ENCODE measurements around the gene PIM3.

The PIM3 gene

GRCh38 chr22:49953680-49954344 lies 6.8 kb upstream of the PIM3 start:
- no peak for DNase-seq

- DNase-seq = peak in 4 of 56 donors; percentile 19 to 37 (median 24)
These were observed 6.2 kb upstream of the PIM3 start for GRCh38 chr22:49954354-49954753.

- no peak for DNase-seq
These were observed 5.5 kb upstream of the PIM3 start for GRCh38 chr22:49954991-49955580.

- no peak for DNase-seq
These were observed 4.8 kb upstream of the PIM3 start for GRCh38 chr22:49955581-49956417.

DNA sequence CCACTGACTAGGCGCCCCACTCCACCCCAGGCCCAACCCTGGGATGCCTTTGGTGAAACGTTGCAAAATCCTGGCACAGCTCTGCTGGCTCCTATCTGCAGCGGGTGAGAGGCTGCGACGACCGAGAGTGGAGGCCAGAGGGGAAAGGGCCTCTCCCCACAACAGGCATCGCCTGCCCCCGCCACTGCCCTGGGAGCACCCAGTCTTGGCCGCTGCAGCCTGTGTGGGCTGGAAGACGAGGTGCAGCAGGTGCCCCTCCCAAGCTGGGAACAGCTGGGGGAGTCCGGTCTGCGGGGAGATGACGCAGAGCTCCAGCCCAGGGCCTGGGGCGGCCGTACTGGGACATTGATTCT lies 4.2 kb upstream of the PIM3 start:
- DNase-seq = no peak

GRCh38 chr22:49956914-49957825 lies 3.4 kb upstream of the PIM3 start:
- no peak for DNase-seq

DNA sequence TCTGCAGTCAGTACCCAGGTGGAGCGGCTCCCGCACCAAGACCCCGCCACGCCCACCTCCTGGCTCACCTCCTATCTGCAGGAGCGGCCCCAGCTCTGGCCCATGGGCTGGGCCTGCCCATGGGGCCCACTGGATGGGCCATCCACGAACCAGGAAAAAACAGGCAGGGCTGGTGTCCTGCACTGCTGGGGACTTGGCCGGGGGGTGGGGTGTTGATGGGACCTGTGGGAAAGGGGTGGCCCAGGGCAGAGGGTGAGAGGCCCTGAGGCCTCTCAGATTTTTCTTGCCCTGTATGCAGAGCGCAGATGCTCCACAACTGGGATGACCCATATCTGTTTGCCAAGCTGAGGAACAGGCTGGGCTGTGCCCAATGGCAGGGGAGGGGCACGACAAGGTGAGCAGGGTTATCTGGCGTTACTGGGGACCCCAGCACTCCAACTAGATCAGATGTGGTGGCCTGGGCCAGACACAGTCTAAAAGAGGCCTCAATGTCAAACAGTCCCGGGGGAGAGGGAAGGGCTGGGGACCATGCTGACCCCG lies 2.7 kb upstream of the PIM3 start:
- DNase-seq = no peak

- no peak for DNase-seq
These were observed 2.1 kb upstream of the PIM3 start for GRCh38 chr22:49958366-49958921.

DNA sequence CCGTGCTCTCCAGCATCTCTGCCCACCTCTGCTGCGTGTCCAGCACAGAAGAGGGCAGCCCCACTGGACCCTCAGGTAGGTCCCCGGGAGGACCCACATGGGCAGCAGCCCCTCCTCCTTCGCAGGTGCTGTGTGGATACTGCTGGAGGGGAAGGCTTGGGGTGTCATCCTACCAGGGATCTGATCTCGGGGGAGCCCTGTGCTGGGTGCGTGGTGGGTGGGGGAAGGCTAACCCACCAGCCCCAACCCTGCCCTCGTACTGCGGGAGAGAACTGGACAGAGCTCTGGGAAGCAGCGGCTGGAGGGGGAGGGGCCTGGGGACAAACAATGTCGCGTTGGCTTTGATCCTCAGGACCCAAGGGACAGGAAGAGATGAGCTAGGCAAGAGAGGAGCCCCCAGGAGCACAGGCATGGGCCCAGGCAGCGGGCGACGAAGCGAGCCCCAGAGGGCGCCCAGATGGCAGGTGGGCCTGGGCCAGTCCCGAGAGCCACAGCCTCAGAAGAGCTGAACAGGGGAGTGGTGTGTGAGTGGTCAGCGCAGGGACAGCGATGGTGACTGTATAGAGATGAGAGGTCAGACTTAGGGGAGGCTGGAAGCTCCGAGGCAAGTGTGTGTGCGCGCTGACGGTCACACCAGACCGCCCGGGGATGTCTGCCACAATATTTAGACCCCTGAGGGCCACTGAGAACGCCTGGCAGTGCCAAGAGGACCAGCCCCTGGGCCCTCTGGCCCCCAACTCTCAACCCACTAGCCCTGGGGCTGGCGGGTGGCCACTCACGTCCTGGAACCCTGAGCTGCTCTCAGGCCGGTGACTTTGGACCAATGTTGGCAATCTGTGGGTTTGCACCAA lies 1.4 kb upstream of the PIM3 start:
- no peak for DNase-seq

GRCh38 chr22:49959782-49960158 lies 802 bp upstream of the PIM3 start:
- peak in 2 of 56 donors; percentile 54 to 77 for DNase-seq

GRCh38 chr22:49961005-49961600 lies 531 bp downstream of the PIM3 start:
- peak in 4 of 56 donors; percentile 21 to 48 (median 30) for DNase-seq

DNA sequence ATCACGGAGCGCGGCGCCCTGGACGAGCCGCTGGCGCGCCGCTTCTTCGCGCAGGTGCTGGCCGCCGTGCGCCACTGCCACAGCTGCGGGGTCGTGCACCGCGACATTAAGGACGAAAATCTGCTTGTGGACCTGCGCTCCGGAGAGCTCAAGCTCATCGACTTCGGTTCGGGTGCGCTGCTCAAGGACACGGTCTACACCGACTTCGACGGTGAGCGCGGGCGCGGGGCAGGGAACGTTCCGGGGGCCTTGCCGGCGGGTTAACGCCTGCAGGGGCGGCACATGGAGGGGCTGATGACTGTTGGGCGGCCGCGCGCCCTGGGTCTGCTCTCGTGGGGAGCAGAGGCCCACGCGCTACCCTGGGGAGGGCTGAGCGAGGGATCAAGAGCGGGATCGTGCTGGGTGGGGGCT lies 1.0 kb downstream of the PIM3 start:
- peak in 1 of 56 donors; percentile 36 for DNase-seq

- DNase-seq = peak in 47 of 56 donors; percentile 17 to 83 (median 60)
These were observed 1.6 kb downstream of the PIM3 start for GRCh38 chr22:49962012-49962750.

DNA sequence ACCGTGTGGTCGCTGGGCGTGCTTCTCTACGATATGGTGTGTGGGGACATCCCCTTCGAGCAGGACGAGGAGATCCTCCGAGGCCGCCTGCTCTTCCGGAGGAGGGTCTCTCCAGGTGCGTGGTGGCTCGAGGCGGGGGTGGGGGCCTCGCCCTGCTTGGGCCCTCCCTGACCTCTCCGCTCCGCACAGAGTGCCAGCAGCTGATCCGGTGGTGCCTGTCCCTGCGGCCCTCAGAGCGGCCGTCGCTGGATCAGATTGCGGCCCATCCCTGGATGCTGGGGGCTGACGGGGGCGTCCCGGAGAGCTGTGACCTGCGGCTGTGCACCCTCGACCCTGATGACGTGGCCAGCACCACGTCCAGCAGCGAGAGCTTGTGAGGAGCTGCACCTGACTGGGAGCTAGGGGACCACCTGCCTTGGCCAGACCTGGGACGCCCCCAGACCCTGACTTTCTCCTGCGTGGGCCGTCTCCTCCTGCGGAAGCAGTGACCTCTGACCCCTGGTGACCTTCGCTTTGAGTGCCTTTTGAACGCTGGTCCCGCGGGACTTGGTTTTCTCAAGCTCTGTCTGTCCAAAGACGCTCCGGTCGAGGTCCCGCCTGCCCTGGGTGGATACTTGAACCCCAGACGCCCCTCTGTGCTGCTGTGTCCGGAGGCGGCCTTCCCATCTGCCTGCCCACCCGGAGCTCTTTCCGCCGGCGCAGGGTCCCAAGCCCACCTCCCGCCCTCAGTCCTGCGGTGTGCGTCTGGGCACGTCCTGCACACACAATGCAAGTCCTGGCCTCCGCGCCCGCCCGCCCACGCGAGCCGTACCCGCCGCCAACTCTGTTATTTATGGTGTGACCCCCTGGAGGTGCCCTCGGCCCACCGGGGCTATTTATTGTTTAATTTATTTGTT lies 2.4 kb downstream of the PIM3 start:
- DNase-seq = no peak

DNA sequence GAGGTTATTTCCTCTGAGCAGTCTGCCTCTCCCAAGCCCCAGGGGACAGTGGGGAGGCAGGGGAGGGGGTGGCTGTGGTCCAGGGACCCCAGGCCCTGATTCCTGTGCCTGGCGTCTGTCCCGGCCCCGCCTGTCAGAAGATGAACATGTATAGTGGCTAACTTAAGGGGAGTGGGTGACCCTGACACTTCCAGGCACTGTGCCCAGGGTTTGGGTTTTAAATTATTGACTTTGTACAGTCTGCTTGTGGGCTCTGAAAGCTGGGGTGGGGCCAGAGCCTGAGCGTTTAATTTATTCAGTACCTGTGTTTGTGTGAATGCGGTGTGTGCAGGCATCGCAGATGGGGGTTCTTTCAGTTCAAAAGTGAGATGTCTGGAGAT lies 3.1 kb downstream of the PIM3 start:
- no peak for DNase-seq

DNA sequence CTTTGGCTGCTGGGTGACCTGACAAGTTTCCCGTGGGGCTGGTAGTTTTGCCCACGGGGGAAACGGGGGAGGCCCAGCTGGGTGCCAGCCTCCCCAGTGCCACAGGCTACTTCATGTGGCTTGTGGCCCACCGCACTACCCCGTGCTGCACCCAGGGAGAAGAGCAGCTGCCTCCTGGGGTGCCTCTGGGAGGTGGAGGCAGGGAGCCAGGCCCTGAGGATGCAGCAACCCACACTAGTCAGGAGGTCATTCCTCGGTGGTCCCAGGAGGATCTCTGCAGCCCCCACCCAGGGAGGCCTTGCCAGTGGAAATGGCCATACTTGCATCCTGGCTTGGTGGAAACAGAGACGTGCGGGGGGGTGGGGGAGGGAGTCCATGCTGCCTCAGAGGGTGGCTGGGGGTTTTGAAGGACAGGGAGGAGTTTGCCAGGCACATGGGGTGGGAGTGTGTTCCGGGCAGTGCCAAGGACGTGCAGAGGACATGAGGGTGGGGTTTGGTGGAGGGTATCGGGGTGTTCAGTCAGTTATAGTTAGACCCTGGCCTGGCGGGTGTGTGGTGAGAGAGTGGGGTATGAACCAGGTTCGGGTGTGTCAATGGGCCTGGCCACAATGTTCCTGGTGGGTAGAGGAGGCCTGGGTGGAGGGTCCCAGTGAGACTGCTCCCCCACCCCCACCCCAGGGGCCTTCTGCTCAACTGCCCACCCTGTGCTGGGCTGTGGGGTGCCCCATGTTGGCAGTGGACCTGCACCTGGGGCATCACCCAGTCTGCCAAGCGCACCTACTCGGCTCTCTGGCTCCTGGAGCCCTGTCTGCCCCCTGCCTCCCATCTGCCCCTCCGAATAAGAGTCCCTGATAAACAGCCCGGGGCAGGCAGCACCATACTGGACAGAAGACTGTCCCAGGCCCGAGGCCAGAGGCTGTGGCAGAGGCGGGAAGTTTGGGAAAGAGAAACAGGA lies 3.8 kb downstream of the PIM3 start:
- DNase-seq = no peak
